Mucosa of descending colon (tissue), 3 donors: Measurements from ENCODE around the gene SH2D4B. TPM values are rescaled to one million over a fixed set of nuclear protein-coding genes. Genes with fewer than 3 reads are reported as not detected.

Experiments used
- ATAC-seq: fragments of 200-7000 bp; cut with Tn5 transposase; one replicate; pipeline ENCODE4 v1.9.1; 2020; ENCODE audit warnings: mild to moderate bottlenecking, moderate library complexity
- DNase-seq, 3 donors: peaks; one replicate each; pipeline ENCODE4 v3.0.0-alpha.2; 2020
- H3K36me3 ChIP-seq: fragments of 200-600 bp; one replicate; pipeline ENCODE4 v1.8.0; 2021; ENCODE audit warnings: low read depth, mild to moderate bottlenecking
- H3K4me1 ChIP-seq: fragments of 200-600 bp; one replicate; pipeline ENCODE4 v1.8.0; 2021; ENCODE audit warnings: low read depth, mild to moderate bottlenecking
- H3K4me3 ChIP-seq: fragments of 200-600 bp; one replicate; pipeline ENCODE4 v1.8.0; 2021; ENCODE audit warnings: mild to moderate bottlenecking
- H3K9me3 ChIP-seq: fragments of 200-600 bp; one replicate; pipeline ENCODE4 v1.8.0; 2021; ENCODE audit warnings: mild to moderate bottlenecking
- intact Hi-C, 2 donors: fragments of 100-400 bp; cut with DNase I in 1 of 2; cut with micrococcal nuclease in 1 of 2; formaldehyde crosslinking; loops; one replicate each; pipeline versions ENCODE4 v1.11.0 to v1.11.1; 2022; cut with DNase I, micrococcal nuclease
- total RNA-seq, 3 donors: library from RNA; stranded (reverse); fragmentation: NEBNext Ultra II Directional in 2 of 3; extraction: Animal tissue kit (Norgen Biotek cat#: 25700) in 2 of 3; gene quantifications; one replicate each; pipeline versions ENCODE4 v1.2.1 to v1.2.4, GENCODE V29; 2021 to 2023
- TF ChIP-seq, protein P1 (sequence below): fragments of 200-600 bp; IDR thresholded peaks from one replicate; pipeline ENCODE4 v1.8.0; 2022; ENCODE audit warnings: antibody characterized with exemption, mild to moderate bottlenecking
- donor health status: DM: no; HTN: no; CAD: no; lungs with moderate emphysema.
- donor health status: DM: no; HTN: no; CAD: no.
- donor health status: DM: no; HTN: yes; CAD: no.

Gene SH2D4B
- total RNA-seq, 3 donors from 2014 or later: not detected

DNA sequence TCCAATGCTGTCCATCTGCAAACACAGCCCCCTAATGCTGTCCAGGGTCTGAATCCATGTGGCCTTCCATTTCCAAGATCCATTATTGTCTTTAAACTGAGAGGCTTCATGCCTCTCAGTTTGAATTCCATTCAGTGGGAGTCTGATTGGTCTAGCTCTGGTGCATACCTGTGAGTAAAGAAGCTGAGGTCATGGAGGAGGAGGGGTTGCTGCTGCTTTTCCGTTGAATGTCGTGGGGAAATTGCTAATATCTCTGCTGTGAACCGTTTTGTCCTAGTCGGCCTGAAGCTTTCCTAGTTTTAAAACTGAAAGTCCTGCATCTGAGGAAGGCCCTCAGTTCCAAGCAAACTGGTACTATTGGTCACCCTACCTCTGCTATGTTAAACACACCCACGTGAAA lies 17.7 kb downstream of the SH2D4B start:
- H3K4me3 ChIP-seq: no peak overlapping the region
- H3K36me3 ChIP-seq: no peaks in the 10 kb centered on the region
- DNase-seq (no peak), ATAC-seq (no peak)
- peaks cover 7% of the 10 kb centered on the region for H3K4me1 ChIP-seq
- TF ChIP-seq, protein P1, sequence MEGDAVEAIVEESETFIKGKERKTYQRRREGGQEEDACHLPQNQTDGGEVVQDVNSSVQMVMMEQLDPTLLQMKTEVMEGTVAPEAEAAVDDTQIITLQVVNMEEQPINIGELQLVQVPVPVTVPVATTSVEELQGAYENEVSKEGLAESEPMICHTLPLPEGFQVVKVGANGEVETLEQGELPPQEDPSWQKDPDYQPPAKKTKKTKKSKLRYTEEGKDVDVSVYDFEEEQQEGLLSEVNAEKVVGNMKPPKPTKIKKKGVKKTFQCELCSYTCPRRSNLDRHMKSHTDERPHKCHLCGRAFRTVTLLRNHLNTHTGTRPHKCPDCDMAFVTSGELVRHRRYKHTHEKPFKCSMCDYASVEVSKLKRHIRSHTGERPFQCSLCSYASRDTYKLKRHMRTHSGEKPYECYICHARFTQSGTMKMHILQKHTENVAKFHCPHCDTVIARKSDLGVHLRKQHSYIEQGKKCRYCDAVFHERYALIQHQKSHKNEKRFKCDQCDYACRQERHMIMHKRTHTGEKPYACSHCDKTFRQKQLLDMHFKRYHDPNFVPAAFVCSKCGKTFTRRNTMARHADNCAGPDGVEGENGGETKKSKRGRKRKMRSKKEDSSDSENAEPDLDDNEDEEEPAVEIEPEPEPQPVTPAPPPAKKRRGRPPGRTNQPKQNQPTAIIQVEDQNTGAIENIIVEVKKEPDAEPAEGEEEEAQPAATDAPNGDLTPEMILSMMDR: no peak
- intact Hi-C loops: no loop called here
- H3K9me3 ChIP-seq: no peaks in the 10 kb centered on the region

DNA sequence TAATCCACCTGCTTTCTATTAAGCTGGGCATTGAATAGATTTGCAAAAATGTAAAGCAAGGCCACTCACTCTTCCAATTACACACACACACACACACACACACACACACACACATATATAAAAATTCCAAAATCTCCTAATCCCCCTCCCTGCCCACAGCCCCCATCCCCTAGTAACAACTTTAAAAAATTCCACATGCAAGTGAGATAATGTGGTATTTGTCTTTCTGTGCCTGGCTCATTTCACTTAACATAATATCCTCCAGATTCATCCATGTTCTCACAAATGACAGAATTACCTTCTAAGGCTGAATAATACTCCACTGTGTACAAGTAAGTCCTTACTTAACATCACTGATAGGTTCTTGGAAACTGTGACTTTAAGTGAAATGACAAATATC lies 24.2 kb downstream of the SH2D4B start:
- H3K9me3 ChIP-seq: no peaks in the 10 kb centered on the region
- DNase-seq (no peak), ATAC-seq (no peak)
- no peaks in the 10 kb centered on the region for H3K4me1 ChIP-seq
- H3K4me3 ChIP-seq: no peak overlapping the region
- H3K36me3 ChIP-seq: no peaks in the 10 kb centered on the region
- TF ChIP-seq, protein P1: no peak
- intact Hi-C loops: no loop called here

DNA sequence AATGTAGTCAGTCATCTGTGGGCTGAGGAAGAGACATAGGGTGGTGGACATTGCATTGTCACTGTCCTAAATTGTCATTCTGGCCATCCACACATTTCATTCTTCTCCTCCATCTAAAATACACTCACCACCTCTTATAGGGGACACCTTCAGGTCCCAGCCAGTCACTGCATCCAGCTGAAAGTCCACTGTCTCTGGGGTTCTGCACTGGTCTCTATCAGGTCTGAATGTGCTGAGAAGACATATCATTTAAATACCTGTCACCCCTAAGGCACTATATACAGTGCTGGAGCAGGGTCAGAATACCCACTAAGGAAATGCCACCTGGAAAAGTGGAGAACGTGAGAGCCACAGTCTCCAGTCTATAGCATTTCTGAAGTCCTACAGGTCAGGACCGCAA lies 29.6 kb downstream of the SH2D4B start:
- TF ChIP-seq, protein P1: no peak
- no peak for ATAC-seq

DNA sequence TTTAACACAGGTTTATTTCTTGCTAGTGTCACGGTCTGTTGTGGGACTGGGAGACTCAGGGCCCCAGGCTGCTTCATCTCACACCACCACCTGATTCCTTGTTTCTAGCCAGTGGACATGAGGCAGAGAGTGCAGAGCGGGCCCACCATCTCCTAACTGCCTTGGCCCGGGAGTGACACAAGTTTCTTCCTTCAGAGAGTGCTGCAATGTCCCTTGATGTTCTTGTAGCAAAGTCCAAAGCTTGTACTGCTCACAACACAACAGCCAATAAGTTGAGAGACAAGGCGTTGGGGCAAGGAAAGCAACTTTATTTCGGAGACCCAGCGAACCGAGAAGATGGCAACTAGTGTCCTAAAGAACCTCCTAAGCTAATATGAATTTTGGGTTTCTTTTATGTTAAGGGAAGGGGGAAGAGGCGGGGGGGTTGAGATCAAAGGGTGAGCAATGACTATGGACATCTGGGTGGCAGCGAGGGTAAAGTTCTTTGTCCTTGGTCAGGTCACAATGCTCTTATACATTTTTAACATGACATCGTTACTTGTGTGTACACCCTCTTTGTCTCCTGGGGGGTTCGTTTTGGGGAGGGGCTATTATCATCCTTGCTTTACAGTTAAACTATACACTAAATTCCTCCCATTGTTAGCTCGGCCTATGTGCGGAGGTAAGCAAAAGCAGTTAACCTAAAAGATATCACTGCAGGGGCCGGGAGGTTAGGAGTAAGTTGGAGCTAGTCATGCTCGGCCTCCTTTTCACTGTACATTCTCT lies 31.6 kb downstream of the SH2D4B start:
- intact Hi-C loops: no loop called here

More for the DNA sequence above, 29.6 kb downstream of the SH2D4B start:
- Histone ChIP-seq H3K9me3 (no peaks in the 10 kb centered on the region), H3K4me1 (no peaks in the 10 kb centered on the region), H3K4me3 (no peak overlapping the region), H3K36me3 (no peaks in the 10 kb centered on the region)
- DNase-seq: no peak
- intact Hi-C loops: no loop called here

DNA sequence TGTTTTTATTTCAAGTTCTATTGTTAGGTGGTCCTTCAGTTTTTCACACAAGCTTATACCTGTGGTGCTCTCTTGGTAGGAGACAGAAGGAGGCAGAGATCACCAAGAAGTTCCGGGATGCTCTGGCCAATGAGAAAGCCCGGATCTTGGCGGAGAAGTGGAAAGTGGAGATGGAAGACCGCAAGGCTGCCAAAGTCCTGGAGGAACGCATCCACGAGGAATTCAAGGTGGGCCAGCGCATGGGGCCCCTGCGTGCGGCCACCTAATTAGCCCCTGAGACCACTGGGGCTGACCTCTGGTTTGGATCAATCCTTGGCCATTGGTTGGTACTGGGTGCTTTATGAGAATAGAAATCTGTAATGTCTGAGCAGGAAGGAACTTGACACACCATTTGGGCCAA lies 33.6 kb downstream of the SH2D4B start:
- ATAC-seq (no peak), DNase-seq (no peak)
- Histone ChIP-seq H3K9me3 (no peaks in the 10 kb centered on the region), H3K4me3 (no peak overlapping the region), H3K36me3 (no peaks in the 10 kb centered on the region), H3K4me1 (no peaks in the 10 kb centered on the region)
- intact Hi-C loops: no loop called here
- TF ChIP-seq, protein P1: no peak

More for the DNA sequence above, 31.6 kb downstream of the SH2D4B start:
- no peaks in the 10 kb centered on the region for H3K9me3 ChIP-seq
- no peak for ATAC-seq
- DNase-seq: no peak
- TF ChIP-seq, protein P1: no peak
- H3K4me3 ChIP-seq: no peak overlapping the region
- H3K4me1 ChIP-seq: no peaks in the 10 kb centered on the region
- H3K36me3 ChIP-seq: no peaks in the 10 kb centered on the region
